ENCODE data around the gene ZNF580. TPM values are rescaled to one million over a fixed set of nuclear protein-coding genes. Genes with fewer than 3 reads are reported as not detected.

The ZNF580 gene
- total and polyA plus RNA-seq, 2 of the 13 experiments (the other 11 are each of a cell fraction or from before 2014, with no cell fraction given): 4.4 to 6.0 TPM

- TF ChIP-seq, protein P1, sequence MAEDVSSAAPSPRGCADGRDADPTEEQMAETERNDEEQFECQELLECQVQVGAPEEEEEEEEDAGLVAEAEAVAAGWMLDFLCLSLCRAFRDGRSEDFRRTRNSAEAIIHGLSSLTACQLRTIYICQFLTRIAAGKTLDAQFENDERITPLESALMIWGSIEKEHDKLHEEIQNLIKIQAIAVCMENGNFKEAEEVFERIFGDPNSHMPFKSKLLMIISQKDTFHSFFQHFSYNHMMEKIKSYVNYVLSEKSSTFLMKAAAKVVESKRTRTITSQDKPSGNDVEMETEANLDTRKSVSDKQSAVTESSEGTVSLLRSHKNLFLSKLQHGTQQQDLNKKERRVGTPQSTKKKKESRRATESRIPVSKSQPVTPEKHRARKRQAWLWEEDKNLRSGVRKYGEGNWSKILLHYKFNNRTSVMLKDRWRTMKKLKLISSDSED (CRISPR knock-in tag; IDR thresholded peaks at IDR 0.05): no peak
- no peak for TF ChIP-seq GPBP1L1 (CRISPR knock-in tag; IDR thresholded peaks at IDR 0.05)
- TF ChIP-seq, protein P2, sequence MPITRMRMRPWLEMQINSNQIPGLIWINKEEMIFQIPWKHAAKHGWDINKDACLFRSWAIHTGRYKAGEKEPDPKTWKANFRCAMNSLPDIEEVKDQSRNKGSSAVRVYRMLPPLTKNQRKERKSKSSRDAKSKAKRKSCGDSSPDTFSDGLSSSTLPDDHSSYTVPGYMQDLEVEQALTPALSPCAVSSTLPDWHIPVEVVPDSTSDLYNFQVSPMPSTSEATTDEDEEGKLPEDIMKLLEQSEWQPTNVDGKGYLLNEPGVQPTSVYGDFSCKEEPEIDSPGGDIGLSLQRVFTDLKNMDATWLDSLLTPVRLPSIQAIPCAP (CRISPR knock-in tag; IDR thresholded peaks at IDR 0.05; ENCODE audit: low read depth): peak; percentile 53; the same call in 1 of the 2 replicates
- TF ChIP-seq ZNF232 (CRISPR knock-in tag; IDR thresholded peaks at IDR 0.05; ENCODE audit: borderline replicate concordance): peak; percentile 69; the same call in 1 of the 2 replicates
- peak; percentile 68 for TF ChIP-seq RARA (CRISPR knock-in tag; IDR thresholded peaks at IDR 0.05)
- TF ChIP-seq ZSCAN12 (CRISPR knock-in tag; IDR thresholded peaks at IDR 0.05): no peak
- no peak for TF ChIP-seq PCBP2 (optimal IDR thresholded peaks at IDR 0.05; ENCODE audit: low read depth, low read length, poor library complexity, severe bottlenecking)
- no peak for TF ChIP-seq MED8 (CRISPR knock-in tag; IDR thresholded peaks at IDR 0.05; ENCODE audit: insufficient replicate concordance)
- no peak for TF ChIP-seq HOXA7 (CRISPR knock-in tag; IDR thresholded peaks at IDR 0.05)
- TF ChIP-seq RARG (CRISPR knock-in tag; IDR thresholded peaks at IDR 0.05; ENCODE audit: low read depth): no peak
- TF ChIP-seq RFXAP (CRISPR knock-in tag; IDR thresholded peaks at IDR 0.05; ENCODE audit: borderline replicate concordance): no peak
- TF ChIP-seq NCOA2 (CRISPR knock-in tag; IDR thresholded peaks at IDR 0.05): peak; percentile 48; the same call in 1 of the 2 replicates
- peak; percentile 60 for TF ChIP-seq ZKSCAN1 (IDR thresholded peaks at IDR 0.05; ENCODE audit: low read length)
- TF ChIP-seq PATZ1 (CRISPR knock-in tag; IDR thresholded peaks at IDR 0.05): no peak
- no peak for TF ChIP-seq ZNF564 (CRISPR knock-in tag; IDR thresholded peaks at IDR 0.05)
- peak; percentile 35; the same call in 1 of the 2 replicates for TF ChIP-seq RCOR2 (CRISPR knock-in tag; IDR thresholded peaks at IDR 0.05)
- peak; percentile 63 for TF ChIP-seq ERF (CRISPR knock-in tag; IDR thresholded peaks at IDR 0.05)
- no peak for TF ChIP-seq HES4 (CRISPR knock-in tag; IDR thresholded peaks at IDR 0.05; ENCODE audit: borderline replicate concordance)
- TF ChIP-seq REST (IDR thresholded peaks at IDR 0.05; ENCODE audit: borderline replicate concordance in 1 of 2, low read depth in 1 of 2, low read length in 2 of 2): no peak
- TF ChIP-seq KDM1A (CRISPR knock-in tag; IDR thresholded peaks at IDR 0.05): no peak
Observed at GRCh38 chr19:55683449-55684261, 42.9 kb downstream of the ZNF580 start (continued).
